ENCODE data around the gene PDE8A. TPM values are rescaled to one million over a fixed set of nuclear protein-coding genes. Genes with fewer than 3 reads are reported as not detected.
"Not testable (repeated sequence)": the region's sequence is repeated elsewhere in the genome, so short reads cannot be mapped to it uniquely, and the experiment has no call there.

The PDE8A gene
- total RNA-seq, 1 donor = 26.2 TPM

DNA sequence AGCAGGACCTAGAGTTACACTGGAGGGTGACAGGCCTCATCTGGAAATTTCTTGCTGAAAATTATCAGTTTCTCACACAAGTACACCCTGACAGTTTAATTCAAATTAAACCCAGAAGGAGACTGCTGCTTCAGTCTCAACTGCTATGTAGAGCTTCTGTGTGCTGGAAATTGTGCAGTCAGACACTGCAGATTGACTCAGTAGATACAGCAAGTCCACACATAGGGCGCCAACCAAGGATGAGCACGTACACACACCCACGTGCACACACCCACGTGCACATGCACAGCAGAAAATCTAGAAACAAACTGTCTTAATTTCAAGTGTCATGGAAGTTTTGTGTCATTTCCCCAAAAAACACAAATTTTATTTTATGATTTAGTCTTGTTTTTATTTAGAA, 192.9 kb downstream of the PDE8A start:
- TF ChIP-seq, protein P1, sequence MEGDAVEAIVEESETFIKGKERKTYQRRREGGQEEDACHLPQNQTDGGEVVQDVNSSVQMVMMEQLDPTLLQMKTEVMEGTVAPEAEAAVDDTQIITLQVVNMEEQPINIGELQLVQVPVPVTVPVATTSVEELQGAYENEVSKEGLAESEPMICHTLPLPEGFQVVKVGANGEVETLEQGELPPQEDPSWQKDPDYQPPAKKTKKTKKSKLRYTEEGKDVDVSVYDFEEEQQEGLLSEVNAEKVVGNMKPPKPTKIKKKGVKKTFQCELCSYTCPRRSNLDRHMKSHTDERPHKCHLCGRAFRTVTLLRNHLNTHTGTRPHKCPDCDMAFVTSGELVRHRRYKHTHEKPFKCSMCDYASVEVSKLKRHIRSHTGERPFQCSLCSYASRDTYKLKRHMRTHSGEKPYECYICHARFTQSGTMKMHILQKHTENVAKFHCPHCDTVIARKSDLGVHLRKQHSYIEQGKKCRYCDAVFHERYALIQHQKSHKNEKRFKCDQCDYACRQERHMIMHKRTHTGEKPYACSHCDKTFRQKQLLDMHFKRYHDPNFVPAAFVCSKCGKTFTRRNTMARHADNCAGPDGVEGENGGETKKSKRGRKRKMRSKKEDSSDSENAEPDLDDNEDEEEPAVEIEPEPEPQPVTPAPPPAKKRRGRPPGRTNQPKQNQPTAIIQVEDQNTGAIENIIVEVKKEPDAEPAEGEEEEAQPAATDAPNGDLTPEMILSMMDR (IDR thresholded peaks at IDR 0.05; ENCODE audit: insufficient read depth, low read length) = no peak
- no peak for DNase-seq (ENCODE audit: low read depth)
- H3K4me3 ChIP-seq (ENCODE audit: low read depth, low read length) = no peak overlapping the region

DNA sequence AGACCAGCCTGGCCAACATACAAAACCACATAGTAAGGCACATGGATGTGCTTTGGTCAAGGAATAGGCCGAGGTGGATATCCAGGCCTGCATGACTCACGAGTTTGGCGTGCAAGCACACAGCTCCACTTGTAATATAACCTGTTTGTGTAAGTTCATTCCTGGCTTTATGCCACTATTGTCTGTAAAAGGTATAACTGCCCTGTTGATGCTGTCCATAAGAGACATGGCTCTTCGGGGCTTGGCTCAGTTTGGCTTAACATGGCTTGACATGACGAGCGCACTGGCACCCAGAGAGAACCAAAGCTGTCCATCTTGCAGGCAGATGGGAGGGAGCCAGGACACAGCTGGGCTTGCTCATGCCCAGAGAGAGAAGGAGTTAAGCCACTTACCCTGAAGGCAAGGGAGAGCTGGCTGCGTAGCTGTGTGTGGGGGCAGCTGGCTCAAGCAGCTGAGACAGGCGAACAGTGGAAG, 195.4 kb downstream of the PDE8A start:
- DNase-seq (ENCODE audit: low read depth) = peak; percentile 68
- not testable (repeated sequence) for H3K4me3 ChIP-seq (ENCODE audit: low read depth, low read length)

DNA sequence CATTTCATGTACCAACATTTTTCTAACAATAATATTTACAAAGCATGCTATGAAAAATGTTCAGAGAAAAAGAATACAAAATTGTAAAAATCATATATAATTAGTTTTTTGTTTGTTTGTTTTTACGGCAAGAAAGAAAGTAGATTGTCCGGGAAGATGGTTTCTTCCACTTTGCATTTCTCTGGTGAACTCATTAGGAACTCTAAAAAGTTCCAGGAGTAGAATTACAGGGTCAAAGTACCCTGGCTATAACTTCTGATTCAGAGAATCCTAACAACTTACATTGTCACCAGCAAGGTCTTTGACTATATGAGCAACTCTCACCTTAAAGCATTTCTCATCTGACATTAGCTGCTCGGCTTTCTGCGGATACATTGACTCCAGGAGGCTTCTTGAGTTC, 196.7 kb downstream of the PDE8A start:
- no peak overlapping the region for H3K4me3 ChIP-seq (ENCODE audit: low read depth, low read length)
- DNase-seq (ENCODE audit: low read depth) = no peak
- TF ChIP-seq, protein P1 (IDR thresholded peaks at IDR 0.05; ENCODE audit: insufficient read depth, low read length) = no peak

DNA sequence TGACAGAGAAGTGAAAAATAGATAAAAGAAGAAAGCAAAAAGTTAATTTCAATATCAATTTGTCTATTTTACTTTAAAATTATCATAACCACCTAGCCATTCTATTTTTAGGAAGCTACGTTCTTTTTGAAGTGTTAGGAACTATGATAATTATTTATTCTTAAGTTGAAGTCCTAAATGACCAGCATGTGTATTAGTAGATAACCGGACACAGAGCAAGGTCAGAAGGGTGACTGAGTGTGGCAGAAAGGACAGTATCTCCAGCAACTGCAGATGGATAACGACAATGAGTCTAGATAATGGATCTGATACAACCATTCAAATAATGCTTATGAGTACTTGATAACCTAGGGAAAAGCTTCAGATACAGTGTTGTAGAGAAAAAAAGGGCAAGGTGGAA, 198.0 kb downstream of the PDE8A start:
- H3K4me3 ChIP-seq (ENCODE audit: low read depth, low read length) = no peak overlapping the region
- DNase-seq (ENCODE audit: low read depth) = no peak

DNA sequence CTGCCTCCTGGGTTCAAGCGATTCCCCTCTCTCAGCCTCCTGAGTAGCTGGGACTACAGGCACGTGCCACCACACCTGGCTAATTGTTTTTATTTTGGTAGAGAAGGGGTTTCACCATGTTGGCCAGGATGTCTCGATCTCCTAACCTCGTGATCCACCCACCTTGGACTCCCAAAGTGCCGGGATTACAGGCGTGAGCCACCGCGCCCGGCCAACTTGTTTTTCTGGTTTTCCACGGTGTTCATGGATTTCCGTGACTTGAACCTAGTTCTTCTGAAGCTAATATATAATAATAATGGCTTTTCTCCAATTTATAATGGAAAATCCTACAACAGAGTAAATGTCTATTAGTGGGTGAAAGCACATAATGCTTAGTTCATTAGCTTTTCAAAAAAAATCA, 203.7 kb downstream of the PDE8A start:
- not testable (repeated sequence) for H3K4me3 ChIP-seq (ENCODE audit: low read depth, low read length); DNase-seq (ENCODE audit: low read depth)

More for the DNA sequence above, 198.0 kb downstream of the PDE8A start:
- TF ChIP-seq, protein P1 (IDR thresholded peaks at IDR 0.05; ENCODE audit: insufficient read depth, low read length) = no peak

DNA sequence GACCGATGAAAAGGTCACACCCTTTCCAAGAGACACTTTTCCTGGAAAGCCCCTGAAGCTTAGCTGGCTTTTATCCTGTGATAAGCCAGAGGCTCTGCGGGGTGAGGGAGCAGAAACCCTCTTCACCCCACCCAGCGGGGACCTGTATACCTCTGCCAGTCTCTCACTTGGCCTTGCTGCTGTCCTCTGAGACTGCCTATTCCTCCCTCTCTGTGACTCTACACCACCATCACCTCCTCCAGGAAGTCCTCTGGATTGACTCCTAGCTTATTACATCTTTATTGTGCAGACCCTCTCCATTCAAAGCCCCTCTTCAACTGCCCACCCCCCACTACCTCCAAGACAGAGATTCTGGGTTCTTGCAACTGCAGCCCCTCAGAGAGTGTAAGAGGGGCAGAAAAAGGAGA, 206.5 kb downstream of the PDE8A start:
- not testable (repeated sequence) for H3K4me3 ChIP-seq (ENCODE audit: low read depth, low read length); DNase-seq (ENCODE audit: low read depth)

Small RNAs within 50 kb of the gene (small RNA-seq; reads per million reads assigned to genes)
- gene AC044860.2 = not detected
- not detected for gene RNU6-339P
- not detected for gene RNU6-796P

Other genes starting within 250 kb of the PDE8A start
- gene ZNF592, start 233.3 kb upstream of the PDE8A start, total RNA-seq (ENCODE audit: low replicate concordance) = 7.4 and 11.7 TPM in 2 replicates
- gene ALPK3, start 164.5 kb upstream of the PDE8A start, total RNA-seq (ENCODE audit: low replicate concordance) = 0.18 and 0.65 TPM in 2 replicates
- gene SLC28A1, start 97.2 kb upstream of the PDE8A start, total RNA-seq (ENCODE audit: low replicate concordance) = not detected in 2 replicates